H1 (cell line): Measurements from ENCODE around the gene VAPA. TPM values are rescaled to one million over a fixed set of nuclear protein-coding genes. Genes with fewer than 3 reads are reported as not detected.

Experiments
- CTCF ChIA-PET: fragments of 300-600 bp; sonication (Branson Sonifier 250); formaldehyde crosslinking; loops from one replicate; lab custom pipeline; 2021; ENCODE audit not compliant: partially characterized antibody; lab: Charles Lee
- POLR2A ChIA-PET: fragments of 300-600 bp; sonication (Branson Sonifier 250); formaldehyde crosslinking; loops from one replicate; lab custom pipeline; 2021; ENCODE audit warnings: inconsistent platforms; ENCODE audit not compliant: partially characterized antibody; lab: Charles Lee
- DNase-seq, 2 experiments: peaks; one replicate each; pipeline versions ENCODE4 v3.0.0 to v3.0.0-alpha.2; 2010 to 2022; ENCODE audit warnings: low spot score in 2 of 2, low read depth in 1 of 2, mixed read lengths in 1 of 2
- FAIRE-seq: peaks from 2 replicates; lab custom pipeline; 2011; peaks lifted over from hg19 to GRCh38; lab: Jason Lieb, UNC
- H2AFZ ChIP-seq: 2 replicates; pipeline ENCODE4 v1.8.1; 2012; ENCODE audit warnings: low read length, inconsistent platforms
- H2AK5ac ChIP-seq: 2 replicates; pipeline ENCODE4 v1.6.1; 2013; ENCODE audit warnings: low read depth, low read length
- H2BK120ac ChIP-seq: replicated peaks from 2 replicates; pipeline ENCODE3; 2013; ENCODE audit warnings: low read depth, low read length, inconsistent platforms
- H2BK12ac ChIP-seq: 2 replicates; pipeline ENCODE4 v1.6.1; 2013; ENCODE audit warnings: low read depth, low read length
- H2BK15ac ChIP-seq: 2 replicates; pipeline ENCODE4 v1.6.1; 2013; ENCODE audit warnings: low read length
- H2BK20ac ChIP-seq: 2 replicates; pipeline ENCODE4 v1.6.1; 2013; ENCODE audit warnings: low read length
- H2BK5ac ChIP-seq: 2 replicates; pipeline ENCODE4 v1.6.1; 2013; ENCODE audit warnings: low read depth, low read length
- H3K14ac ChIP-seq: 2 replicates; pipeline ENCODE4 v1.6.1; 2013; ENCODE audit warnings: inconsistent platforms; ENCODE audit not compliant: insufficient read length
- H3K18ac ChIP-seq: 2 replicates; pipeline ENCODE4 v1.6.1; 2013; ENCODE audit warnings: low read length; ENCODE audit errors: extremely low read depth
- H3K23ac ChIP-seq: 2 replicates; pipeline ENCODE4 v1.6.1; 2013; ENCODE audit warnings: inconsistent platforms; ENCODE audit not compliant: insufficient read length
- H3K23me2 ChIP-seq: 2 replicates; pipeline ENCODE4 v1.6.1; 2013; ENCODE audit warnings: low read depth, low read length
- H3K27ac ChIP-seq: 2 replicates; pipeline ENCODE4 v1.6.1; 2011; ENCODE audit warnings: low read depth, low read length, inconsistent platforms
- H3K27me3 ChIP-seq, 4 experiments: replicated peaks in 1 of 4; 1 replicate in 1 of 4; 2 replicates in 3 of 4; pipeline versions ENCODE4 v1.6.1 to v1.8.1; 2011 to 2013; ENCODE audit warnings: low read length in 3 of 4, mild to moderate bottlenecking in 3 of 4, inconsistent platforms in 2 of 4, mixed read lengths in 2 of 4, moderate library complexity in 1 of 4; ENCODE audit not compliant: control insufficient read depth in 3 of 4, insufficient read depth in 3 of 4; ENCODE audit errors: extremely low read depth in 1 of 4
- H3K36me3 ChIP-seq, 4 experiments: 2 replicates each; pipeline versions ENCODE4 v1.6.1 to v1.8.1; 2011 to 2013; ENCODE audit warnings: mild to moderate bottlenecking in 4 of 4, low read length in 3 of 4, moderate library complexity in 2 of 4, control low read depth in 1 of 4, inconsistent platforms in 1 of 4; ENCODE audit not compliant: insufficient read depth in 4 of 4, control insufficient read depth in 2 of 4
- H3K4ac ChIP-seq: replicated peaks from 2 replicates; pipeline ENCODE3; 2013; ENCODE audit warnings: low read length, low read depth, mixed read lengths, inconsistent platforms; ENCODE audit not compliant: insufficient read length
- H3K4me1 ChIP-seq, 4 experiments: replicated peaks in 1 of 4; 1 replicate in 1 of 4; 2 replicates in 3 of 4; pipeline versions ENCODE4 v1.6.1 to v1.8.1; 2011 to 2013; ENCODE audit warnings: low read length in 3 of 4, inconsistent platforms in 2 of 4, mixed read lengths in 1 of 4; ENCODE audit not compliant: insufficient read depth in 4 of 4, control insufficient read depth in 3 of 4
- H3K4me2 ChIP-seq, 2 experiments: 2 replicates each; pipeline versions ENCODE4 v1.6.1 to v1.8.1; 2011 to 2013; ENCODE audit warnings: low read depth in 2 of 2, low read length in 2 of 2, control low read depth in 1 of 2, inconsistent platforms in 1 of 2, mild to moderate bottlenecking in 1 of 2; ENCODE audit not compliant: insufficient read depth in 1 of 2
- H3K4me3 ChIP-seq, 4 experiments: fragments of 200-600, 300-600 bp in 1 of 4; sonication (generic), shearing (Covaris generic), sonication (Bioruptor Twin) in 1 of 4; 2 replicates each; pipeline versions ENCODE4 v1.5.1 to v1.8.1; 2011 to 2016; ENCODE audit warnings: low read length in 4 of 4, low read depth in 3 of 4, control low read depth in 2 of 4, inconsistent platforms in 2 of 4, mild to moderate bottlenecking in 2 of 4, mixed read lengths in 1 of 4, moderate library complexity in 1 of 4; ENCODE audit not compliant: insufficient read depth in 2 of 4; ENCODE audit errors: extremely low read depth in 1 of 4
- H3K56ac ChIP-seq: replicated peaks from 2 replicates; pipeline ENCODE3; 2013; ENCODE audit warnings: low read depth, mild to moderate bottlenecking, mixed read lengths, low read length, inconsistent platforms; ENCODE audit not compliant: insufficient read length
- H3K79me1 ChIP-seq: 2 replicates; pipeline ENCODE4 v1.6.1; 2013; ENCODE audit warnings: low read depth, low read length, control low read depth
- H3K79me2 ChIP-seq, 2 experiments: 2 replicates each; pipeline versions ENCODE4 v1.6.1 to v1.8.1; 2012 to 2013; ENCODE audit warnings: low read length in 2 of 2, mild to moderate bottlenecking in 2 of 2, inconsistent platforms in 1 of 2; ENCODE audit not compliant: insufficient read depth in 2 of 2, control insufficient read depth in 1 of 2
- H3K9ac ChIP-seq, 4 experiments: replicated peaks in 1 of 4; 1 replicate in 1 of 4; 2 replicates in 3 of 4; pipeline versions ENCODE4 v1.6.1 to v1.8.1; 2011 to 2013; ENCODE audit warnings: low read depth in 3 of 4, low read length in 3 of 4, control low read depth in 2 of 4, mild to moderate bottlenecking in 2 of 4, moderate library complexity in 2 of 4, inconsistent platforms in 1 of 4; ENCODE audit errors: extremely low read depth in 1 of 4
- H3K9me3 ChIP-seq, 2 experiments: 2 replicates each; pipeline versions ENCODE4 v1.6.1 to v1.8.1; 2012 to 2013; ENCODE audit warnings: mild to moderate bottlenecking in 2 of 2, moderate library complexity in 2 of 2, control low read depth in 1 of 2, inconsistent platforms in 1 of 2, low read depth in 1 of 2, low read length in 1 of 2, mixed read lengths in 1 of 2; ENCODE audit not compliant: insufficient read depth in 2 of 2
- H4K20me1 ChIP-seq, 2 experiments: replicated peaks in 1 of 2; 2 replicates each; pipeline versions ENCODE3 to v1.8.1; 2011 to 2013; ENCODE audit warnings: inconsistent platforms in 2 of 2, low read length in 2 of 2, mild to moderate bottlenecking in 1 of 2; ENCODE audit not compliant: insufficient read depth in 2 of 2, control insufficient read depth in 1 of 2
- H4K5ac ChIP-seq: 2 replicates; pipeline ENCODE4 v1.6.1; 2013; ENCODE audit warnings: low read length, low read depth, mixed read lengths, inconsistent platforms; ENCODE audit not compliant: insufficient read length
- H4K8ac ChIP-seq: 2 replicates; pipeline ENCODE4 v1.8.0; 2013; ENCODE audit warnings: mild to moderate bottlenecking, moderate library complexity, low read length, inconsistent platforms; ENCODE audit not compliant: insufficient read depth; ENCODE audit errors: extremely low read depth
- H4K91ac ChIP-seq: replicated peaks from 2 replicates; pipeline ENCODE3; 2013; ENCODE audit warnings: low read length, mixed read lengths, inconsistent platforms; ENCODE audit not compliant: insufficient read length
- GABPA ChIP-seq: IDR thresholded peaks from 2 replicates; pipeline ENCODE4 v1.6.1; 2011; ENCODE audit warnings: mild to moderate bottlenecking, low read length, moderate library complexity, borderline replicate concordance; ENCODE audit not compliant: insufficient read depth
- KDM5A ChIP-seq: fragments of 200-600 bp; IDR thresholded peaks from 2 replicates; pipeline ENCODE4 v1.7.1; 2012; ENCODE audit warnings: mild to moderate bottlenecking, low read length, inconsistent platforms, mixed read lengths
- MAFK ChIP-seq: IDR thresholded peaks from 2 replicates; pipeline ENCODE4 v1.6.1; 2012; ENCODE audit warnings: low read depth, mild to moderate bottlenecking, improper control_type of control experiment, low read length
- RXRA ChIP-seq: IDR thresholded peaks from 2 replicates; pipeline ENCODE4 v1.6.1; 2011; ENCODE audit warnings: low read depth, mild to moderate bottlenecking, low read length, moderate library complexity; ENCODE audit not compliant: insufficient read depth
- SIN3A ChIP-seq, 2 experiments: IDR thresholded peaks in 1 of 2; conservative IDR thresholded peaks in 1 of 2; 2 replicates each; pipeline ENCODE4 v1.6.1; 2011 to 2012; ENCODE audit warnings: low read length in 2 of 2, improper control_type of control experiment in 1 of 2, low read depth in 1 of 2, mild to moderate bottlenecking in 1 of 2
- SIRT6 ChIP-seq: IDR thresholded peaks from one replicate; pipeline ENCODE4 v1.7.1; 2012; ENCODE audit warnings: low read length, inconsistent platforms
- SP1 ChIP-seq: IDR thresholded peaks from 2 replicates; pipeline ENCODE4 v1.6.1; 2011; ENCODE audit warnings: low read depth, low read length
- TBP ChIP-seq: IDR thresholded peaks from 2 replicates; pipeline ENCODE4 v1.6.1; 2011; ENCODE audit warnings: low read depth, low read length, improper control_type of control experiment
- WGBS, 2 experiments: shearing (Covaris generic) in 1 of 2; methylation state at CpG; one replicate each; pipeline versions ENCODE4 v1.1.6 to v1.1.7; 2013 to 2015; ENCODE audit warnings: low lambda C conversion rate in 2 of 2, mixed read lengths in 2 of 2, inconsistent platforms in 1 of 2, low coverage in 1 of 2, missing lambda C conversion rate in 1 of 2; ENCODE audit not compliant: insufficient replicate concordance in 2 of 2, insufficient coverage in 1 of 2, insufficient read length in 1 of 2; ENCODE audit errors: extremely low coverage in 1 of 2, missing lambda C conversion rate in 1 of 2; 5-methylcytosine and 5-hydroxymethylcytosine counted together
- polyA plus RNA-seq, 7 experiments: library from polyadenylated mRNA; depleted of rRNA in 3 of 7; stranded (reverse) in 5 of 7; unstranded in 2 of 7; fragments of >200 nt in 5 of 7; fragments of 200-250 nt in 2 of 7; gene quantifications; 1 replicate in 5 of 7; 2 replicates in 1 of 7; 4 replicates in 1 of 7; pipeline versions ENCODE4 v1.2.1 to v1.2.3, GENCODE V29; 2011 to 2013; ENCODE audit warnings: missing spikeins in 2 of 7, mixed read lengths in 2 of 7
- total RNA-seq: library from RNA; stranded (reverse); fragmentation: NEBNext Ultra II Directional; extraction: Animal tissue kit (Norgen Biotek cat#: 25700); gene quantifications from 2 replicates; pipeline ENCODE4 v1.2.1, GENCODE V29; 2021
- TF ChIP-seq, protein P1 (sequence below): IDR thresholded peaks from 2 replicates; pipeline ENCODE4 v1.6.1; 2012; ENCODE audit warnings: low read length, inconsistent platforms
- TF ChIP-seq, protein P2 (sequence below): IDR thresholded peaks from 2 replicates; pipeline ENCODE4 v1.6.1; 2012; ENCODE audit warnings: inconsistent platforms

The VAPA gene
- total and polyA plus RNA-seq, 2 of the 8 experiments (the other 6 are each of a cell fraction or from before 2014, with no cell fraction given) = 79.7 to 130 TPM

DNA sequence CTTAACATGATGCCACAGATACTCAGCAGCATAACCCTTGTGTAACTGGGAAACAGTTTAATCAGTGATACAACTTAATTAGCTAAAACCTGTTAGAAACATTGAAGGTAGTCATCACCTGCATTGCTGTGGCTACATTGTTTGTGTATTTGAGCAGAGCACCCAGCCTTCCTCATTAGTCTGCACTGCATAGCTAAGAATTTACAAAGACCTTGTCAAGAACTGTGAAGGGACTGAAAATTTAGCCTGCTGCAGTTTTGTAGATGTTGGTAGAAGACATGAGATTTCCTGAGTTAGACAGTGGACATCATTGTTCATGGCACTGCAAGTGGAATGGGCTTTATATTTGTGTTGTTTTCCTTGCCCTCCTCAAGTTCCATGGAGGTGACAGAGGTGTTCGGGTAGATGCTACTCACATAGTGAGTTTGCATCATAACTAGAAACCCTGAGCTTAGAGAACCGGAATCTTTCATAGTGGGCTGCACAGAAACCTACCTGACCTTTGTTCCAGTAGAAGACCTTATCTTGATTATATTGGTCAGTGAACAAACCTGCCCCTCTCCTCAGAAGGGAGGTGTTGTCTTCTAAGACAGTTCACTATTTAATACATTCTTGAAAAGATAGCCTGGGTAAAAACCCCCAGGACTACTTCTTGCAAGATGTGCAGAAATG lies 12.5 kb downstream of the VAPA start:
- no peak overlapping the region for H3K4me3 ChIP-seq
- H2BK120ac ChIP-seq = no peak overlapping the region
- no peak overlapping the region for H2BK15ac ChIP-seq
- H2BK20ac ChIP-seq = no peak overlapping the region
- no peaks in the 10 kb centered on the region for H3K27me3 ChIP-seq
- H2AK5ac ChIP-seq = no peak overlapping the region
- H3K79me2 ChIP-seq = peaks cover 16 to 100% of the 10 kb centered on the region in 2 experiments
- H2BK12ac ChIP-seq = no peak overlapping the region
- 0 out of 2 replicates have a peak overlapping the region, but pooled peaks have one; percentile 38 for H3K27ac ChIP-seq
- ChIA-PET POLR2A (interaction anchor here (2.4 kb wide), 1 partner anchor 12 kb away, joined by 14 read pairs; the partner anchor contains the start of gene VAPA), CTCF (interaction anchor here (0.6 to 1.3 kb wide), 4 partner anchors 13 to 204 kb away, joined by 3 to 4 read pairs (median 3); partner anchors contain the start of gene VAPA)
- no peak overlapping the region for H3K18ac ChIP-seq
- 0 out of 4 replicates have a peak overlapping the region, but pooled peaks of 1 of the 2 experiments have one; percentile 6 for H3K4me2 ChIP-seq
- peaks cover 6 to 24% of the 10 kb centered on the region in 2 experiments for H4K20me1 ChIP-seq
- no peak overlapping the region for H4K91ac ChIP-seq
- H4K8ac ChIP-seq = no peak overlapping the region
- H3K23me2 ChIP-seq = no peaks in the 10 kb centered on the region
- no peak overlapping the region for H2AFZ ChIP-seq
- H3K4ac ChIP-seq = no peak overlapping the region
- H3K23ac ChIP-seq = no peak overlapping the region
- no peak overlapping the region for H3K14ac ChIP-seq
- H3K4me1 ChIP-seq = peaks cover 1 to 16% (median 5%) of the 10 kb centered on the region in 4 experiments; a peak in 5 of 7 replicates
- H3K9me3 ChIP-seq = no peaks in the 10 kb centered on the region
- H3K9ac ChIP-seq = no peak overlapping the region
- H3K36me3 ChIP-seq = no peaks in the 10 kb centered on the region
- 78% methylated on average over 2 of the region's 2 CpGs; no CpG with 5 or more reads in 1 of the 2 experiments for WGBS, 2 experiments
- H3K56ac ChIP-seq = no peak overlapping the region
- no peak for FAIRE-seq
- no peaks in the 10 kb centered on the region; the same call in 1 of the 2 replicates for H3K79me1 ChIP-seq
- DNase-seq = no peak
- no peak overlapping the region for H4K5ac ChIP-seq
- H2BK5ac ChIP-seq = 0 out of 2 replicates have a peak overlapping the region, but pooled peaks have one; percentile 13
- no peak for TF ChIP-seq RXRA
- no peak for TF ChIP-seq SIRT6
- TF ChIP-seq, protein P1, sequence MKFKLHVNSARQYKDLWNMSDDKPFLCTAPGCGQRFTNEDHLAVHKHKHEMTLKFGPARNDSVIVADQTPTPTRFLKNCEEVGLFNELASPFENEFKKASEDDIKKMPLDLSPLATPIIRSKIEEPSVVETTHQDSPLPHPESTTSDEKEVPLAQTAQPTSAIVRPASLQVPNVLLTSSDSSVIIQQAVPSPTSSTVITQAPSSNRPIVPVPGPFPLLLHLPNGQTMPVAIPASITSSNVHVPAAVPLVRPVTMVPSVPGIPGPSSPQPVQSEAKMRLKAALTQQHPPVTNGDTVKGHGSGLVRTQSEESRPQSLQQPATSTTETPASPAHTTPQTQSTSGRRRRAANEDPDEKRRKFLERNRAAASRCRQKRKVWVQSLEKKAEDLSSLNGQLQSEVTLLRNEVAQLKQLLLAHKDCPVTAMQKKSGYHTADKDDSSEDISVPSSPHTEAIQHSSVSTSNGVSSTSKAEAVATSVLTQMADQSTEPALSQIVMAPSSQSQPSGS = no peak
- no peak for TF ChIP-seq TBP
- no peak for TF ChIP-seq SIN3A (conservative IDR thresholded peaks at IDR 0.05 in 1 of 2, IDR thresholded peaks at IDR 0.05 in 1 of 2; ENCODE audit: low read depth in 1 of 2, low read length in 2 of 2)
- no peak for TF ChIP-seq KDM5A
- TF ChIP-seq MAFK = no peak
- TF ChIP-seq SP1 = no peak
- TF ChIP-seq GABPA = no peak
- TF ChIP-seq, protein P2, sequence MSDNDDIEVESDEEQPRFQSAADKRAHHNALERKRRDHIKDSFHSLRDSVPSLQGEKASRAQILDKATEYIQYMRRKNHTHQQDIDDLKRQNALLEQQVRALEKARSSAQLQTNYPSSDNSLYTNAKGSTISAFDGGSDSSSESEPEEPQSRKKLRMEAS = no peak
